NCI-H1694 (cell line): Measurements from ENCODE around the gene TFPT.

Source experiments
- DNase-seq: peaks from one replicate; lab custom pipeline; 2025; lab: John Stamatoyannopoulos, UW

The TFPT gene

GRCh38 chr19:54073829-54074228, 41.6 kb downstream of the TFPT start:
- DNase-seq = no peak

GRCh38 chr19:54069470-54069869, 46.0 kb downstream of the TFPT start:
- DNase-seq = no peak

- no peak for DNase-seq
Observed at GRCh38 chr19:54063350-54064116, 51.9 kb downstream of the TFPT start, which contains the start of gene VSTM1. Gene VSTM1 (minus strand): TSS chr19:54063897. CDS start chr19:54063777, 120 bp downstream.

GRCh38 chr19:54062643-54063042, 52.8 kb downstream of the TFPT start:
- DNase-seq = no peak
